DOHH2 (cell line): Measurements from ENCODE around the gene CSNK1A1.

Source experiments
- CTCF ChIP-seq: fragments of 200-600 bp; sonication (generic); IDR thresholded peaks from one replicate; pipeline ENCODE4 v1.5.1; 2014; ENCODE audit warnings: antibody characterized with exemption, mild to moderate bottlenecking, low read depth, low read length; ENCODE audit not compliant: poor library complexity, severe bottlenecking
- EZH2phosphoT487 ChIP-seq: fragments of 200-600 bp; sonication (generic); IDR thresholded peaks from 2 replicates; pipeline ENCODE4 v1.6.1; 2017; ENCODE audit warnings: borderline replicate concordance, mild to moderate bottlenecking, antibody characterized with exemption, low read length, moderate library complexity, mixed read lengths

GRCh38 chr5:149559706-149560105 is 8.5 kb upstream of the CSNK1A1 start:
- TF ChIP-seq EZH2phosphoT487, result no peak
- TF ChIP-seq CTCF, result no peak
